T-helper 1 cell (primary cell): ENCODE data around the gene FCER1A.

Experiments
- DNase-seq, 5 donors: peaks; one replicate each; pipeline ENCODE4 v3.0.0-alpha.2; 2012 to 2020

The FCER1A gene

GRCh38 chr1:159352436-159352835, 50.3 kb downstream of the FCER1A start:
- no peak for DNase-seq
